GM18511 (cell line): ENCODE data around the gene OGFRL1.

ENCODE experiments used
- ATAC-seq: cut with Tn5 transposase; IDR thresholded peaks from one replicate; pipeline ENCODE4 v1.9.1; 2021; ENCODE audit warnings: mild to moderate bottlenecking, moderate library complexity; ENCODE audit not compliant: unreplicated experiment

Gene OGFRL1

DNA sequence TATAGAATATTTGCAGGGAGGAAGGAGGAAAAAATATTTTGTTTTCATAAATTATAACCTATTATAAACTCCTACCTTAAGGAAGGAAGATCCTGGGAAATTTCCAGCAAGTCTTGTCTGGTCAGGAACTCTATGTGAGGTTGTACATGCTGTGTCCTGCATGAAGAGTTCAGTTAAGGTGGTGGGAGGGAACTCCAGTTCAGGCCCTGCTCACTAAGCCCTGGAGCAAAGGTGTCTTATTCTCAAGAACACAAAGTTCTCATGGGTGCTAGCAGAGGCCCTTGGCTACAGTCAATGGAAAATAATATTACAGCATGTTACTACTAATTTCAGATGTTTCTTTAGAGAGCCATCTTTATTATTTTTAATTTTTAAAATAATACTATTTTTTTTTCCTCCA, 3.8 kb upstream of the OGFRL1 start:
- no peak for ATAC-seq

- ATAC-seq = no peak
Measured at GRCh38 chr6:71287038-71287437, 1.6 kb upstream of the OGFRL1 start.

DNA sequence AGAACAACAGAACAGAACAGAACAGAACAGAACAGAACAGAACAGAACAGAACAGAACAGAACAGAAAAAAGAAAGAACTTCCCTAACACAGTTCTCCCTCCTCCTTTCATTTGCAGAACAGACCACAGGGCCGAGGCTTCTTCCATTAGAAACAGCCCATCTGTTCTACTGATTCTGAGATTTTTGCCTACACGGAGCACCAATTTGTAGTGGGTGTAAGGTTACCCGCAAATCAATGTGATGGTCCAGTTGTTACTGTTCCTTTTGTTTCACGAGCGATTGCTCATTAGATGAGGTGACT, 734 bp upstream of the OGFRL1 start:
- no peak for ATAC-seq

- ATAC-seq = peak; percentile 29
Measured at GRCh38 chr6:71289039-71289801, 609 bp downstream of the OGFRL1 start.

DNA sequence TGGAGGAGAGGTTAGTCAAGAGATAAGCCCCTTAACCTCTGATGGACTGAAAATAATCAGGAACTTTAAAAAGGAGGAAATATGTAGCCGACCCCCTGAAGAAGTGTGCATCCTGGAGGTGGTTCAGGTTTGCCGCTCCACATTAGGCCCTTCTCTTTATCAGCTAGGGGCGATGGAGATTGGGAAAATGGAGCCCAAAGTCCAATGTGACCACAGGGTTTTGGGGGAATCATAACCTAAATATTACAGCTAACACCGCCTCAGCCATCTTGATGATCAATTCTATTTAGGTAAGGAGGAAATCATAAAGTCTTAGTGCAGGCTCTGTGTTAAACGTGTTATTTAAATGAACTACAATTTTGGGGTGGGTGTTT, 1.2 kb downstream of the OGFRL1 start:
- ATAC-seq = no peak

- ATAC-seq = no peak
Measured at GRCh38 chr6:71290611-71291010, 2.0 kb downstream of the OGFRL1 start.

DNA sequence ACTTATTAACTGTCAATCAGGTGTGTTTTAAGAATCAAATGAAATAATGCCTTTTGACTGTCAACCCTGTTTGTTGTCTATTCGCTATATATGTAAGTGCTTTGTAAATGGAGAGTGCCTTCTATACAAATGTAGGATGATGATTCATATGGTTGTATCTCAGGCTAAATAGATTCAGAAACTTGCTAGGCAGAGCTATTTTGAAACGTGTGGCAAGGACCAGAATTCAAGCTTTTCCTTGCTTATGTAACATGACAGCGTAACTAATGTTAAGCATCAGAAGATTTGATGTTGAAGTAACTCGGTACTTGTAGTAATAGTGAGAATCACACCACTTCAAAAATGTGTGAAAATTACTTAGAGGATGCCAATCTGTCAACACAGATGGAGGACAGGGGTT, 3.4 kb downstream of the OGFRL1 start:
- no peak for ATAC-seq

GRCh38 chr6:71294121-71294523, 5.5 kb downstream of the OGFRL1 start:
- ATAC-seq = no peak

GRCh38 chr6:71298459-71298858, 9.8 kb downstream of the OGFRL1 start:
- no peak for ATAC-seq

GRCh38 chr6:71299541-71300470, 11.2 kb downstream of the OGFRL1 start:
- no peak for ATAC-seq

DNA sequence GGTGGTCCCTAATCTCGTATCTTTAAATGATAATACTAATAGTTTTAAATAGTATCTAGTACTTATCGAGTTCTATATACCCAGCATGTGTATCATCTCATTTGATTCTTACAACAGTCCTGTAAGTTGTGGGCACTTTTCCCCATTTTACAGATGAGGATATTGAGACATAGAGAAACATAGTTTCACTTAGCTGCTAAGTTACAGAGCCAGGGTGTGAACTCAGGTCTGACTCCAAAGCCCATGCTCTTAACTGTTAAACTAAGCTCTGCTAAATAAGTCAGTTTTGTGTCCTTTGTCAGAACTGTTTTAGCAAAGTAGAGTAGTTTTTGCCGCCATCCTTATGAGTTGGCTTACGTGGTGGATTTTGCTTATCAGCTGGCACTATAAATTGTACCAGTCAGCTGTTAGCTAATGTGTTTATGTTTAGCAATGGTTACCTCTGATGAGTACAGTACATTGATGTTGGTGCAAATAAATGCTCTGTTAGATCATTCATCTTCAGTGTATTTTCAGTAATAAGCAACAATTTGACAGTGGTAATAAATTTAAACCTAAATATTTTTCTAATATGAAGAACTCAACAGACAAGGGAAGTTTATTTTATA, 12.1 kb downstream of the OGFRL1 start:
- no peak for ATAC-seq

GRCh38 chr6:71301546-71301945, 12.9 kb downstream of the OGFRL1 start:
- ATAC-seq = no peak

- ATAC-seq = no peak
Measured at GRCh38 chr6:71309656-71310055, 21.0 kb downstream of the OGFRL1 start.

DNA sequence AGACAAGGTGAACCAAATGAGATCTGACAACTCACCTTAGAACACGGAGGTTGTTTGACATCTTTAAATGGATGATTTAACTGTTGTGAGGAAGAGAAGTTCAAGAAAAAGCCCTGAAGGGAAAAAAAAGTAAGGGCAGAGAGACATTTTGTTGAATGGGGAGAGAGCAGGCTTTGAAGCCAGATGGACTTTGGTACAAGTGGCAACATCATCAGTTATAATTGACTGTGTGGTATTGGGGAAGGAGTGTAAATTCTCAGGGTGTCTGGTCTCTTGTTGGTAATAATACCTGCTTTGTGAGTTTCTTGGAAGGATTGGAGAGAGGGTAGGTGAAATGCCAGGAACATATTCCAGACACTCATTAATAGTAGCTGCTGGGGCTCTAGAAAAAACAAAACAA, 21.6 kb downstream of the OGFRL1 start:
- no peak for ATAC-seq

DNA sequence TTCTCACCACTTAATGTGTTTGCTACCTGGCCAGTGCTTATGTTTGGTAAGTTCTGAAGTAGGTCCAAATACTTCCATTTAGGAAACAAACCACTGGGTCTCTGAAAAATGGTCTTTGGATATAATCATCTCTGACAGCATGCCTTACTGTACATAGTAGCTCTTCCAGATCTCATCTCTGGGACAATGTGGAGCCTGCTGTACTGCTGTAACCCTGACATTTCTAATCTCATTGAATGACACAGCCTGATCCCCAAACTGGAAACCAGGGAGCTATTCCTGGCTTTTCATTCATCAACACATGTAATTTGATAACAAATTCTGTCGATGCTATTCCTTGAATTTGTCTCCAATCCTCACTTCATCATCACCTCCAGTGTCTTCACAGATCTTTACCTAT, 23.5 kb downstream of the OGFRL1 start:
- ATAC-seq = no peak

GRCh38 chr6:71317441-71317840, 28.8 kb downstream of the OGFRL1 start:
- no peak for ATAC-seq

GRCh38 chr6:71320041-71320440, 31.4 kb downstream of the OGFRL1 start:
- no peak for ATAC-seq

- ATAC-seq = no peak
Measured at GRCh38 chr6:71321314-71321713, 32.7 kb downstream of the OGFRL1 start.

DNA sequence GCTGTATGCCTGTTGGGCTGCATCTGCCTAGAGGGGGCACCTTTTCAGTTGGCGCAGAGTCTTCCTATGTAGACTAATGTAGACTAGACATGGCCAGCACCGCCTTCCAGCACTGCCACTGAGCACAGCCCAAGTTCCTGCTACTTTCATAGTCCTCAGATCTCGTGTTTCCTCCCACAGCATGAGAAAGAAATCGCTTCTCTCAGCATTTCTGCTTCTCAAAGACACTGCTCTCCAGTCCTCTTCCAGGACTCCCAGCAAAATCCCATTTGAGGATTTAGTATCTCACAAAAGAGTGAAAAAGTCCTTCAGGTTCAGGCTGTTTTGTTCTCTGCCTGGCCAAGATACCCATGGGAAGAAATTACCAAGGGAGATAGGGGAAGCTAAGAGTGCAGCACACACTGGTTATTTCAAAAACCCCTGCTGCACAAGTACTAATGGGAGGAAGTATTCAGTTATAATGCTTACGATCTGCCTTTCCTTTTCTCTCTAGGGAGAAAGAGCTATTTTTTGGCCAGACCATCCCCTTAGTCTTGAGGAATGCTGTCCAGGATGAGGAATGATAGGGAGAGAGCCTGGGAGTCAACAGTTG, 35.7 kb downstream of the OGFRL1 start:
- ATAC-seq = no peak

DNA sequence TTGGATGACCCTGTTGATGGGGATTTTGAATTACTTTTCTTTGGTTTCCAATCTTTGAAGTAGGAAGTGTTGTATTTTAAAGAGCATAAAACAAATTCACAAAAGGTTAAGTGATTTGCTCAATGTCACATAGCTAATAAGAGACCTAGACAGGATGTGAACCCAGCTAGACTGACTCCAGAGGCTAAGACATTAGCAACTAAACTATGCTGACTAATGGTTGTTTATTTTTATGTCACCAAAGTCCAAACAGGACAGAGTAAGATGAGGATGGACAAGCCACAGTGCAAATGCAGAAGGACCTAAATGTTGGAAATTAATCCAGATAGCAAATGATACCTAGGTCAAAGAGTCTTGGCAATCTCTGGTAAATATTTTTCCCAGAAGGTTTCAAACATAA, 38.0 kb downstream of the OGFRL1 start:
- ATAC-seq = no peak

DNA sequence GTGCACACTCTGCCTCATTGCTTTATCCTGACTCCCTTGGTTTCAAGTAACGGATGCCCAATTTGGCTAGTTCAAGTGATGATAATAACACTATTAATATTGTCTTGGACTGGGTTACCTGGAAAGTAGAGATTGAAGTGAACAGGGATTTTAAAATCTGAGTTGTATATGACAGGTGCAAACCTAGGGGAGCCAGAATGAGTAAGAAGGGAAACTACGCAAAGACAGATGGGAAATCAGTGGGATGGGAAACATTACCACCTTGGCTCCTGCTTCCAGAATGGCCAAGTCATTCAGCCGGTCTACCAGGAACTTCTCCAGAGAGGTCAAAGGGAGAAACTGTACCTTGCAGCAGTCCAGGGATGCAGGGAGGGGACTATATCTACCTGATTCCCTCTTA, 41.9 kb downstream of the OGFRL1 start:
- no peak for ATAC-seq

- no peak for ATAC-seq
Measured at GRCh38 chr6:71332012-71332411, 43.4 kb downstream of the OGFRL1 start.
